Testis (tissue), 2 donors: ENCODE results near the gene DHRS3.

Experiments used
- POLR2A ChIP-seq: fragments of 450-650 bp; IDR thresholded peaks from one replicate; pipeline ENCODE4 v1.6.1; 2017; ENCODE audit warnings: antibody characterized with exemption, mild to moderate bottlenecking, moderate library complexity
- TF ChIP-seq, protein P1 (sequence below), 3 experiments: fragments of 450-650 bp in 2 of 3; fragments of 200-600 bp in 1 of 3; sonication (generic) in 1 of 3; IDR thresholded peaks; one replicate each; pipeline ENCODE4 v1.5.1; 2016 to 2019; ENCODE audit warnings: antibody characterized with exemption in 3 of 3, mild to moderate bottlenecking in 2 of 3, moderate library complexity in 1 of 3

DNA sequence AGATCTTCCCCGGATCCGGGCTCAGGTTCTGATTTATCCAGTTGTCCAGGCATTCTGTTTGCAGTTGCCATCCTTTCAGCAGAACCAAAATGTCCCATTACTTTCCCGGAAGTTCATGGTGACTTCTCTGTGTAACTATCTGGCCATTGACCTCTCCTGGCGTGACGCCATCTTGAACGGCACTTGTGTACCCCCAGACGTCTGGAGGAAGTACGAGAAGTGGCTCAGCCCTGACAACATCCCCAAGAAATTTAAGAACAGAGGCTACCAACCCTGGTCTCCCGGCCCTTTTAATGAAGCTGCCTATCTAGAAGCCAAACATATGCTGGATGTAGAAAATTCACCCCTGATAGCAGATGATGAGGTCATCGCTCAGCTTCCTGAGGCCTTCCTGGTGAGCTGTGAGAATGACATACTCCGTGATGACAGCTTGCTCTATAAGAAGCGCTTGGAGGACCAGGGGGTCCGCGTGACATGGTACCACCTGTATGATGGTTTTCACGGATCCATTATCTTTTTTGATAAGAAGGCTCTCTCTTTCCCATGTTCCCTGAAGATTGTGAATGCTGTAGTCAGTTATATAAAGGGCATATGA is 48.2 kb upstream of the DHRS3 start:
- TF ChIP-seq, protein P1, sequence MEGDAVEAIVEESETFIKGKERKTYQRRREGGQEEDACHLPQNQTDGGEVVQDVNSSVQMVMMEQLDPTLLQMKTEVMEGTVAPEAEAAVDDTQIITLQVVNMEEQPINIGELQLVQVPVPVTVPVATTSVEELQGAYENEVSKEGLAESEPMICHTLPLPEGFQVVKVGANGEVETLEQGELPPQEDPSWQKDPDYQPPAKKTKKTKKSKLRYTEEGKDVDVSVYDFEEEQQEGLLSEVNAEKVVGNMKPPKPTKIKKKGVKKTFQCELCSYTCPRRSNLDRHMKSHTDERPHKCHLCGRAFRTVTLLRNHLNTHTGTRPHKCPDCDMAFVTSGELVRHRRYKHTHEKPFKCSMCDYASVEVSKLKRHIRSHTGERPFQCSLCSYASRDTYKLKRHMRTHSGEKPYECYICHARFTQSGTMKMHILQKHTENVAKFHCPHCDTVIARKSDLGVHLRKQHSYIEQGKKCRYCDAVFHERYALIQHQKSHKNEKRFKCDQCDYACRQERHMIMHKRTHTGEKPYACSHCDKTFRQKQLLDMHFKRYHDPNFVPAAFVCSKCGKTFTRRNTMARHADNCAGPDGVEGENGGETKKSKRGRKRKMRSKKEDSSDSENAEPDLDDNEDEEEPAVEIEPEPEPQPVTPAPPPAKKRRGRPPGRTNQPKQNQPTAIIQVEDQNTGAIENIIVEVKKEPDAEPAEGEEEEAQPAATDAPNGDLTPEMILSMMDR (IDR thresholded peaks at IDR 0.05), result no peak
- no peak for TF ChIP-seq POLR2A
